T-helper 1 cell treated with Interleukin-12 subunit alpha and Interleukin-12 subunit beta and Interleukin-4 antibody, amounts not matched to agents 30 ng/mL and 1 ng/mL, for 36 hours (primary cell): ENCODE measurements around the gene CHEK1. TPM values are rescaled to one million over a fixed set of nuclear protein-coding genes. Genes with fewer than 3 reads are reported as not detected.
"Not testable (repeated sequence)": the region's sequence is repeated elsewhere in the genome, so short reads cannot be mapped to it uniquely, and the experiment has no call there.

Experiments
- intact Hi-C: fragments of 100-400 bp; cut with micrococcal nuclease; formaldehyde crosslinking; loops from one replicate; pipeline ENCODE4 v1.15.1; 2024
- total RNA-seq: library from RNA; stranded (reverse); gene quantifications from 2 replicates; pipeline ENCODE4 v1.2.3, GENCODE V29; 2022

Gene CHEK1
- 74.7 and 76.6 TPM in 2 replicates for total RNA-seq

DNA sequence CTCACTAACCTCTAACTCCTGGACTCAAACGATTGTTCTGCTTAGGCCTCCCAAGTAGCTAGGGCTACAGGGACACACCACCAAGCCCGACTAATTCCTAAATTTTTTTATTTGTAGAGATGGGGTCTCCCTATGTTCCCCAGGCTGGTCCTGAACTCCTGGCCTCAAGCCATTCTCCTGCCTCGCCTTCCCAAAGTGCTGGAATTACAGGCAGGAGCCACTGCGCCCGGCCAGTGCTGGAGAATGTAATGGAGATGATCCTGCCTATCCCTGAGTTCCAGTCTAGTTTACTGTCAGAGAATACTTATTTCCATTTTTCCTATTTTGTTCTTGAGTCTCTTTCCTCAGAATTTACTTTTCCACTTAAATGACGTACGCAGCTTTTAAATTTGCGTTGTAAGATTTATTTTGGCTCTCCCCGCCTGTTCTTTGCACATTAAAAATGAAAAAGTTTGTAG is at the start of gene CHEK1:
Gene CHEK1, plus strand, starts transcription at position 408 of the 458 bp plus-strand sequence. CDS start 1,606 bp downstream, outside the sequence.
- intact Hi-C loops = loop anchor here (1.0 to 2.0 kb wide), 11 partner anchors 9 to 644 kb away; partner anchors contain the start of genes EI24, FAM118B, FOXRED1 and HYLS1

- intact Hi-C loops = not testable (repeated sequence)
These were observed 47.8 kb upstream of the CHEK1 start for GRCh38 chr11:125577181-125577580.

DNA sequence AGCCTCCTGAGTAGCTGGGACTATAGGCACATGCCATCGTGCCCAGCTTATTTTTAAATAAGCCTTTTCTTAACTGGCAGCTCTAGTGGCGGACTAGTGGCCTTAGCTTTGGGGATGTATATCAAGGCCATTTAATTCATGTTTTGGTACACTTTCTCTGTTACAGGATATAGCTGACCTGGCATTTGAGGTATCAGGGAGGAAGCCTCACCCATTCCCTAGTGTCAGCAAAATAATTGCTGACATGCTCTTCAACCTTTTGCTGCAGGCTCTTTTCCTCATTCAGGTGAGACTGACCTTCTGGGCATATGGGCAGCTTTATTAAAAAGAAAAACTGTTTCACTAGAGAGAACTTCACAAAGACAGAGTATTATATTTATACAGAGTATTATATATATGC is 46.2 kb upstream of the CHEK1 start:
- intact Hi-C loops = no loop called here

DNA sequence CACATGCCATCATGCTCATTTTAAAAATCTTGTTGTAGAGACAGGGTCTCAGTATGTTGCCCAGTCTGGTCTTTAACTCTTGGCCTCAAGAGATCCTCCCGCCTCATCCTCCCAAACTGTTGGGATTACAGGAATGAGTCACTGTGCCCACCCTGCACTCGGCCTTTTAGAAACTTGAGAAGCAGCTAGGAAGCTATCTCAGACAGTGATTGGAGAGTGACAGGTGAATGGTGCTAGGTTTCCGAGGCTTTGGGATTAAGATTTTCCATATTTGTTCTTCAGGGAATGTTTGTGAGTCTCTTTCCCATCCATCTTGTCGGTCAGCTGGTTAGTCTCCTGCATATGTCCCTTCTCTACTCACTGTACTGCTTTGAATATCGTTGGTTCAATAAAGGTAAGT is 45.2 kb upstream of the CHEK1 start:
- intact Hi-C loops = no loop called here

- intact Hi-C loops = no loop called here
These were observed 41.5 kb upstream of the CHEK1 start for GRCh38 chr11:125583496-125583895.

- intact Hi-C loops = no loop called here
These were observed 39.5 kb upstream of the CHEK1 start for GRCh38 chr11:125585487-125585886.

GRCh38 chr11:125586623-125587022 is 38.3 kb upstream of the CHEK1 start:
- intact Hi-C loops = no loop called here

GRCh38 chr11:125587480-125587879 is 37.5 kb upstream of the CHEK1 start:
- intact Hi-C loops = no loop called here

- intact Hi-C loops = no loop called here
These were observed 36.5 kb upstream of the CHEK1 start for GRCh38 chr11:125588505-125588904.

DNA sequence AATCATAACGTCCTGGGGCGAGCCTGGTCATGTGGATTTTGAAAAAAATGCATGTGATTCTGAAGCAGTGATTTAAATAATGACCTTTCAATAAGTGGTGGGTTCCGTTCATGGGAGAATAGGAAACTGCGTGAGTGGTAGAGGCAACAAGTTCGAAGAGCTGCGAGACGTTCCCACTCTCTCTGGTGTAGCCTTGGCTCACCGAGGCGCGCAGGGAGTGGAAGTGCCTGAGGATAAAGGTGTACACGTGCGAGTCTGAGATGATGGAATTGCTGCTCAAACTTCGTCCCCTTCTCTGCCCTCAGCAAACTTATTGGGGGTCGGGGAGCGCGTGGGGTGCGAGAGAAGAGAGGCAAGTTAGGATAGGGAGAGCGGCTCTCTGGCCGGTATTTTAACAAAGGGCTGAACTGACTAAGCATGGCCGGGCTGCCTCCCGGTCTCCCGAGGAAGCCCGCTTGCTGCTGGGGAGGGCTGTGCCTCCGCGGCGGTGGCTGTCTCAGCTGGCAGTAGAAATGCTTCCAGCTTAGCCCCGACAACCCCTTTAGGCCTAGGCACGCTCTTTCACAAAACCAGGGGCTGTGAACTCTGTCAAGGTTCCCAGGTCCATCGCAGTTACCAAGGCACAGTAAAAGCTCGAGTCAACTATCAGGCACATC is 33.2 kb upstream of the CHEK1 start:
- intact Hi-C loops = loop anchor here (1.0 to 5.0 kb wide), 12 partner anchors 22 to 919 kb away; partner anchors contain the start of genes CCDC15, CHEK1, DCPS and EI24

- intact Hi-C loops = loop anchor here (1.0 to 5.0 kb wide), 12 partner anchors 23 to 920 kb away; partner anchors contain the start of genes CCDC15, CHEK1, DCPS and EI24
These were observed 32.5 kb upstream of the CHEK1 start, which contains the start of gene STT3A for GRCh38 chr11:125592305-125593113. TSS of gene STT3A (plus strand) at chr11:125592852. CDS start at chr11:125595916, 3,064 bp downstream.

DNA sequence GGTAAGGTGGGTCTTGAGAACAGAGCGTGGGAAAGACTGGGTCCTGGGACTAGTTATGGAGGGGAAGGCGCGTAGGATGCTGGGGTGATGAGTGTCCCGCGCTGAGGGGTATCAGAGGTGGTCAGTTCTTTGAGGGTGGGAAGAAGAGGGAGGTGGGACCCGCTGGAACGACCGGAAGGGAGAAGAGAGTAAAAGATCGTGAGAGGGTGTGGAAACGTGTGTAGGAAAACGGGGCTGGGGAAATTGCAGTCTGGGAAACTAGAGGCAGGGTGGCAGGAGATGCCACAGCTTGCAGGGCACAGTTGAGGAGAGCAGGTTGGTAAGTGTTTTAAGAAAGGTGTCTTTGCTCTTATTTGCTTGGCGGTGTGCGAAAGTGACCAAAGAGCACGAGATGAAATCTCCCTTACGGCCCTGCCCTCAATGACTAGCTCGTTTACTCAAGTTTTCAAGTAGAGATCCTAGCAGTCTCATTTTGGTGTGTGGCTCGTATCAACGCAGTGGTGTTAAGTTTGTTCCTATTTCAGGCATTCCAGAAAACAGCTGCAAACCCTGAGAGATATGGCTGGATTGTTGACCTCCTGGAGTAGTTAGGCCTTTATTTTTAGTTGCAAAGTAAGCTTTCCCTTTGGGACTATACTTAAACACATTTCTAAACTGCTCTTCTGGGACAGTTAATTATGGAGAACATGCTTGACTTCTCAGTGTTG is 31.7 kb upstream of the CHEK1 start:
- intact Hi-C loops = loop anchor here (2.0 to 5.0 kb wide), 2 partner anchors 676 to 921 kb away; partner anchors contain the start of genes FOXRED1, SIAE, SPA17 and SRPRA

GRCh38 chr11:125594958-125595357 is 30.0 kb upstream of the CHEK1 start:
- intact Hi-C loops = loop anchor here (5.0 kb wide), 1 partner anchor 923 kb away; the partner anchor contains the start of genes SIAE and SPA17

DNA sequence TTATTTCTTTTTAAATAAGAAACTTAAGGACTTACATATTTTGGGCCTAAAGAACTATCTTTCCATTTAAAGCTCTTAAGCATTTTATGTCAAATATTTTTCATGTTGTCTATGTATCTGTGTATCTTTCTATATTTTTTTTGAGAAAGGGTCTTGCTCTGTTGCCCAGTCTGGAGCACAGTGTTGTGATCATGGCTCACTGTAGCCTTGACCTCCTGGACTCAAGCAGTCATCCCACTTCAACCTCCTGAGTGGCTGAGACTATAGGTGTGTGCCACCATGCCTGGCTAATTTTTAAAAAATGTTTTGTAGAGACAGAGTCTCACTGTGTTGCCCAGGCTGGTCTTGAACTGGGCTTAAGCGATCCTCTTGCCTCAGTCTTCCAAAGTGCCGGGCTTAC is 24.3 kb upstream of the CHEK1 start:
- intact Hi-C loops = no loop called here

- intact Hi-C loops = no loop called here
These were observed 21.8 kb upstream of the CHEK1 start for GRCh38 chr11:125603207-125603606.

GRCh38 chr11:125605417-125605816 is 19.5 kb upstream of the CHEK1 start:
- intact Hi-C loops = no loop called here

DNA sequence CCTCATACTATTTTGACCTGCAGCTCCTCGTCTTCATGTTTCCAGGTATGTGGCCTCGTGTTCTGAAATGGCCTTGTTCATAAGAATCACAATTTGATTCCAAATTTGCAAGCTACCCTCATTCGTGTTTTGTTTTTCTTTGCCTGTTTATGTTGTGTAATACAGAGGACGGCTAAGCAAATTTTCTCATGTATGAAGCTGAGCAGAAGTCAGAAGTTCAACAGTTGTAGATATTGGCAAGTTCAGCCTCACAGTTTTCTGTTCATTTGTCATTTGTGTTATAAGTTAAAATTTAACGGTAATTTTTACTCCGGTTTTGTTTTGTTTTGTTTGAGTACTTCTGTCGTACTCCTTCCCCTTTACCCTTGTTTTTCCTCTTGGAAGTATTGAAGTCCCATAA is 15.4 kb upstream of the CHEK1 start:
- intact Hi-C loops = no loop called here

- intact Hi-C loops = no loop called here
These were observed 6.6 kb upstream of the CHEK1 start for GRCh38 chr11:125618383-125618782.

- intact Hi-C loops = no loop called here
These were observed 3.0 kb upstream of the CHEK1 start for GRCh38 chr11:125621995-125622394.

GRCh38 chr11:125623064-125623463 is 1.9 kb upstream of the CHEK1 start:
- intact Hi-C loops = no loop called here

DNA sequence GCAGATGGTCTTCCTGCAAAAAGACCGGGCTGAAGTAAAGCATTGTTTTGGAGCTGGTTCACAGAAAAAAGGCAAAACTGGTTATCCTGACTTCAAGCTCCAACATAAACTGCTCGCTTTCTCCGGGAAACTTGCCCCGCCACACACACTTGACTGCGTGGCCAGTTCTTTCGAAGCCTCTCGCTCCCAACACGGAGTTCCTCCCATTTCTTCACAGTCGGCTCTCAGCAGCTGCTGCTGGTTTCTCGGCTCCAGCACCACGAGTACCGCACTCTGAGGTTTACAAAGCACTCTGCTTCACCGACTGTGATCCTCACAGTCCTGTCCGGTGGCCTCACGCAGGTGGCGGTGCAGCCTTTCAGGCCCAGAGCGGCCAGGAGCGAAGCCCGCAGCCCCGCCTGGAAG is 264 bp downstream of the CHEK1 start:
- intact Hi-C loops = loop anchor here (1.0 to 2.0 kb wide), 11 partner anchors 8 to 644 kb away; partner anchors contain the start of genes EI24, FAM118B, FOXRED1 and HYLS1
